Activated CD4-positive, alpha-beta T cell treated with anti-CD3 and anti-CD28 coated beads, Interleukin-2, amount 10 ng/mL, durations not matched to agents 24 days and 14 days (primary cell): Measurements from ENCODE around the gene TMPO. TPM values are rescaled to one million over a fixed set of nuclear protein-coding genes. Genes with fewer than 3 reads are reported as not detected.
A peak's percentile ranks its signal among the peaks of the same experiment; 100 is the strongest.
"Not testable (repeated sequence)": the region's sequence is repeated elsewhere in the genome, so short reads cannot be mapped to it uniquely, and the experiment has no call there.

ENCODE experiments used
- DNase-seq: peaks from one replicate; pipeline ENCODE4 v3.0.0; 2022
- H3K27ac Mint-ChIP-seq: one replicate; pipeline ENCODE4 v1.8.0; 2022; ENCODE audit warnings: mild to moderate bottlenecking, mixed read lengths
- H3K27me3 Mint-ChIP-seq: one replicate; pipeline ENCODE4 v1.8.0; 2022; ENCODE audit warnings: mixed read lengths
- H3K36me3 Mint-ChIP-seq: one replicate; pipeline ENCODE4 v1.8.0; 2022; ENCODE audit warnings: low read depth, mild to moderate bottlenecking, mixed read lengths
- H3K4me1 Mint-ChIP-seq: one replicate; pipeline ENCODE4 v1.8.0; 2021; ENCODE audit warnings: mixed read lengths
- H3K4me3 Mint-ChIP-seq: one replicate; pipeline ENCODE4 v1.8.0; 2022; ENCODE audit warnings: mild to moderate bottlenecking, moderate library complexity, mixed read lengths
- H3K9me3 Mint-ChIP-seq: one replicate; pipeline ENCODE4 v1.8.0; 2021; ENCODE audit warnings: mixed read lengths
- intact Hi-C: fragments of 100-400 bp; cut with micrococcal nuclease; formaldehyde crosslinking; loops from one replicate; pipeline ENCODE4 v1.15.1; 2023
- total RNA-seq: library from RNA; stranded (reverse); gene quantifications from 2 replicates; pipeline ENCODE4 v1.2.3, GENCODE V29; 2022

The TMPO gene
- total RNA-seq, 1 donor from 2014 or later = 353 TPM

- intact Hi-C loops = loop anchor here (1.0 to 2.0 kb wide), 4 partner anchors 13 to 66 kb away; no protein-coding TSS in a partner anchor
- H3K9me3 Mint-ChIP-seq = no peaks in the 10 kb centered on the region
- peaks cover 12% of the 10 kb centered on the region for H3K27me3 Mint-ChIP-seq
- H3K4me1 Mint-ChIP-seq = peaks cover 7% of the 10 kb centered on the region
- DNase-seq = peak; percentile 94
- H3K27ac Mint-ChIP-seq = peak overlapping the region; percentile 91
- H3K36me3 Mint-ChIP-seq = no peaks in the 10 kb centered on the region
- H3K4me3 Mint-ChIP-seq = peak overlapping the region; percentile 44
These were observed 24.6 kb upstream of the TMPO start for GRCh38 chr12:98490501-98491453.

GRCh38 chr12:98492580-98493140, 22.7 kb upstream of the TMPO start:
- H3K4me3 Mint-ChIP-seq = no peak overlapping the region

GRCh38 chr12:98501266-98501629, 14.1 kb upstream of the TMPO start:
- Mint-ChIP-seq H3K4me3 (peak overlapping the region; percentile 59), H3K27ac (peak overlapping the region; percentile 5), H3K4me1 (peaks cover 33% of the 10 kb centered on the region)
- not testable (repeated sequence) for H3K36me3 Mint-ChIP-seq, DNase-seq, H3K27me3 Mint-ChIP-seq, H3K9me3 Mint-ChIP-seq
- intact Hi-C loops = loop anchor here (5.0 kb wide), 2 partner anchors 241 to 1594 kb away; partner anchors contain the start of gene NEDD1

More at GRCh38 chr12:98492580-98493140, 22.7 kb upstream of the TMPO start:
- intact Hi-C loops = no loop called here
- H3K9me3 Mint-ChIP-seq = no peaks in the 10 kb centered on the region
- peaks cover 4% of the 10 kb centered on the region for H3K27me3 Mint-ChIP-seq
- peaks cover 9% of the 10 kb centered on the region for H3K4me1 Mint-ChIP-seq
- no peak for DNase-seq
- no peaks in the 10 kb centered on the region for H3K36me3 Mint-ChIP-seq
- H3K27ac Mint-ChIP-seq = no peak overlapping the region

DNA sequence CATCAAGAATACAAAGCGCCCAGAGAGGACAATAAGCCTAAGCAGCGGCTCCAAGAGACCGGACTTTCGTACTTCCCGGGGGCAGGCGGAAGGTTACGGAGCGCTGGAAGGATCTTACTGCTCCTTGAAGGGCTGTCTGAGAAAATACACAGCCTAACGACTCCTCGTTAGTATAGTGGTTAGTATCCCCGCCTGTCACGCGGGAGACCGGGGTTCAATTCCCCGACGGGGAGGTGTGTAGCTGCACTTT, 12.1 kb upstream of the TMPO start:
- H3K9me3 Mint-ChIP-seq = peaks cover 6% of the 10 kb centered on the region
- peaks cover 28% of the 10 kb centered on the region for H3K4me1 Mint-ChIP-seq
- H3K4me3 Mint-ChIP-seq = peak overlapping the region; percentile 92
- peaks cover 7% of the 10 kb centered on the region for H3K27me3 Mint-ChIP-seq
- peak; percentile 96 for DNase-seq
- H3K27ac Mint-ChIP-seq = peak overlapping the region; percentile 99
- intact Hi-C loops = loop anchor here (1.0 to 5.0 kb wide), 6 partner anchors 12 to 1596 kb away; partner anchors contain the start of genes APAF1, NEDD1 and SLC25A3
- H3K36me3 Mint-ChIP-seq = peaks cover 5% of the 10 kb centered on the region

GRCh38 chr12:98503592-98504367, 11.6 kb upstream of the TMPO start:
- H3K9me3 Mint-ChIP-seq = peaks cover 4% of the 10 kb centered on the region
- H3K27ac Mint-ChIP-seq = peak overlapping the region; percentile 99
- peak; percentile 97 for DNase-seq
- intact Hi-C loops = loop anchor here (1.0 to 5.0 kb wide), 6 partner anchors 12 to 1596 kb away; partner anchors contain the start of genes APAF1, NEDD1 and SLC25A3
- peak overlapping the region; percentile 92 for H3K4me3 Mint-ChIP-seq
- peaks cover 26% of the 10 kb centered on the region for H3K4me1 Mint-ChIP-seq
- peaks cover 7% of the 10 kb centered on the region for H3K27me3 Mint-ChIP-seq
- H3K36me3 Mint-ChIP-seq = peaks cover 3% of the 10 kb centered on the region

DNA sequence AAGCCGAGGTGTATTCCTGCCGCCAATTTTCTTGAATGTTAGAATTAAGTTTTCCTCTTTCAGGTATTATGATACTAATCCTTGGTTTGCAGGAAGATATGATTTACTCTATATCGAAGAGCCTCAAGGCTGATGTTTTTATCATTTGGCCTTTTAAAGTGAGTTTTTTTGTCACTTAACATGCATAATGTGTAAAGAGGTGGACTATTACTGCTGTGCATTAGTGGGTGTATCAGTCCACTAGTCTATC, 11.1 kb upstream of the TMPO start:
- Mint-ChIP-seq H3K27me3 (peaks cover 7% of the 10 kb centered on the region), H3K27ac (peak overlapping the region; percentile 99), H3K4me1 (peaks cover 28% of the 10 kb centered on the region), H3K9me3 (peaks cover 4% of the 10 kb centered on the region), H3K36me3 (peaks cover 3% of the 10 kb centered on the region), H3K4me3 (peak overlapping the region; percentile 92)
- DNase-seq = no peak
- intact Hi-C loops = loop anchor here (5.0 kb wide), 2 partner anchors 238 to 1597 kb away; partner anchors contain the start of gene NEDD1

DNA sequence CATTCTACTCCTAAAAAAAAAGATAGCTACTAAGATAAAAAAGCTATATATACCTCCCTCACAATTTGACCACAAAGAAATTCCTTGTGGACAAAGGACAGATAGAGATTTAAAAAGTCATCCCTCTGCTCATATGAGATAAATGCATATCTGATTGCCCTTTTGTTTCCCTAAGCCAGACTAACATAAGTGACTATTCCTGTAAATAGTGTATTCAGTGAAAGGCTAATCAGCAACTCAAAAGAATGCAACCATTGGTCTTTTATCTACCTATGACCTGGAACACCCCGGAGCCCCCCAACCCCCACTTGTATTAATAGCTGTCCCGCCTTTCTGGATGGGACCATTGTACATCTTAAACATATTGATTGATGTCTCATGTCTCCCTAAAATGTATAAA, 6.3 kb upstream of the TMPO start:
- H3K4me3 Mint-ChIP-seq = no peak overlapping the region
- DNase-seq = no peak
- H3K27ac Mint-ChIP-seq = no peak overlapping the region
- peaks cover under 1% of the 10 kb centered on the region for H3K27me3 Mint-ChIP-seq
- intact Hi-C loops = no loop called here
- peaks cover 19% of the 10 kb centered on the region for H3K4me1 Mint-ChIP-seq
- peaks cover 8% of the 10 kb centered on the region for H3K36me3 Mint-ChIP-seq
- H3K9me3 Mint-ChIP-seq = peaks cover 1% of the 10 kb centered on the region

GRCh38 chr12:98511806-98512205, 3.6 kb upstream of the TMPO start:
- H3K27ac Mint-ChIP-seq, H3K9me3 Mint-ChIP-seq, DNase-seq, H3K4me3 Mint-ChIP-seq, intact Hi-C loops, H3K27me3 Mint-ChIP-seq: not testable (repeated sequence)
- peaks cover 18% of the 10 kb centered on the region for H3K4me1 Mint-ChIP-seq
- H3K36me3 Mint-ChIP-seq = peaks cover 12% of the 10 kb centered on the region

- Mint-ChIP-seq H3K27me3 (no peaks in the 10 kb centered on the region), H3K9me3 (no peaks in the 10 kb centered on the region), H3K4me3 (peak overlapping the region; percentile 97), H3K27ac (peak overlapping the region; percentile 99), H3K4me1 (peaks cover 19% of the 10 kb centered on the region), H3K36me3 (peaks cover 29% of the 10 kb centered on the region)
- intact Hi-C loops = loop anchor here (2.0 kb wide), 1 partner anchor 61 kb away; no protein-coding TSS in a partner anchor
- DNase-seq = no peak
These were observed 1.7 kb upstream of the TMPO start for GRCh38 chr12:98513379-98514322.

- H3K4me3 Mint-ChIP-seq = peak overlapping the region; percentile 97
- no peaks in the 10 kb centered on the region for H3K27me3 Mint-ChIP-seq
- no peaks in the 10 kb centered on the region for H3K9me3 Mint-ChIP-seq
- peaks cover 24% of the 10 kb centered on the region for H3K4me1 Mint-ChIP-seq
- DNase-seq = no peak
- H3K36me3 Mint-ChIP-seq = peaks cover 37% of the 10 kb centered on the region
- H3K27ac Mint-ChIP-seq = peak overlapping the region; percentile 99
- intact Hi-C loops = loop anchor here (1.0 to 5.0 kb wide), 3 partner anchors 62 to 227 kb away; partner anchors contain the start of gene SLC25A3
These were observed 456 bp upstream of the TMPO start for GRCh38 chr12:98514982-98515286.

GRCh38 chr12:98516111-98516873, 902 bp downstream of the TMPO start:
- Mint-ChIP-seq H3K4me3 (peak overlapping the region; percentile 97), H3K4me1 (peaks cover 30% of the 10 kb centered on the region), H3K36me3 (peaks cover 42% of the 10 kb centered on the region), H3K27me3 (no peaks in the 10 kb centered on the region), H3K9me3 (no peaks in the 10 kb centered on the region), H3K27ac (peak overlapping the region; percentile 97)
- DNase-seq = peak; percentile 95
- intact Hi-C loops = loop anchor here (1.0 to 5.0 kb wide), 6 partner anchors 13 to 226 kb away; partner anchors contain the start of gene IKBIP

- peak overlapping the region; percentile 92 for H3K4me3 Mint-ChIP-seq
- H3K27me3 Mint-ChIP-seq = no peaks in the 10 kb centered on the region
- intact Hi-C loops = loop anchor here (2.0 to 5.0 kb wide), 2 partner anchors 13 to 223 kb away; no protein-coding TSS in a partner anchor
- DNase-seq = peak; percentile 53
- peak overlapping the region; percentile 69 for H3K27ac Mint-ChIP-seq
- no peaks in the 10 kb centered on the region for H3K9me3 Mint-ChIP-seq
- H3K36me3 Mint-ChIP-seq = peaks cover 49% of the 10 kb centered on the region
- peaks cover 36% of the 10 kb centered on the region for H3K4me1 Mint-ChIP-seq
These were observed 4.0 kb downstream of the TMPO start for GRCh38 chr12:98519257-98519907.
